Kidney epithelial cell (primary cell): ENCODE results near the gene LFNG. TPM values are rescaled to one million over a fixed set of nuclear protein-coding genes. Genes with fewer than 3 reads are reported as not detected.

ENCODE experiments used
- DNase-seq: peaks from one replicate; pipeline ENCODE4 v3.0.0-alpha.2; 2010; ENCODE audit warnings: low read depth
- H3K27me3 ChIP-seq: 2 replicates; pipeline ENCODE4 v1.6.0; 2011; ENCODE audit warnings: low read length; ENCODE audit not compliant: control insufficient read depth, insufficient read depth
- H3K36me3 ChIP-seq: 2 replicates; pipeline ENCODE4 v1.5.1; 2011; ENCODE audit warnings: low read length; ENCODE audit not compliant: control insufficient read depth, insufficient read depth
- H3K4me3 ChIP-seq: 2 replicates; pipeline ENCODE4 v1.5.1; 2011; ENCODE audit warnings: low read depth, mild to moderate bottlenecking, control low read depth, low read length
- total RNA-seq: library from RNA; depleted of rRNA; stranded (reverse); fragments of >200 nt; gene quantifications from 2 replicates; pipeline ENCODE4 v1.2.3, GENCODE V29; 2015
- TF ChIP-seq, protein P1 (sequence below): IDR thresholded peaks from 2 replicates; pipeline ENCODE4 v1.5.1; 2011; ENCODE audit warnings: mild to moderate bottlenecking, moderate library complexity, low read length, control low read depth, inconsistent platforms; ENCODE audit not compliant: insufficient read depth, poor library complexity, severe bottlenecking

Gene LFNG
- total RNA-seq, 1 donor from 2014 or later = 39.7 TPM

DNA sequence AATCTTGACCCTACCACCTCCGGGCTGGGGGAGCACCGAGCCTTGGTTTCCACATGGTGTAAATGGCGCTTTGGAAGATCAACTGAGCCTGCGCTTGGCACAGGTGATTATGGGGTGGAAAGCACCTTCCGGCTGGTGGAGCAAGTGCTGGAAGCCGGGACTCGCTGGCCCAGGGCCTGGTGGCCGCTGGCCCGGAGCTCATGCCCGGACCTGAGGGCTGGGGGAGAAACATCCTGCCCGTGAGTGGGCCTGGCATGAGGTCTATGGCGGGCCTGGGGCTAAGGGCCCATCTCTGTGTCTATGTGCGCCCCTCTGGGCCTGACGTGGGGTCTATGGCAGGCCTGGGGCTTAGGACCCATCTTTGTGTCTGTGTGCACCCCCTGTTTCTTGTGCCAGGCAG is 14.2 kb upstream of the LFNG start:
- Histone ChIP-seq H3K27me3 (no peaks in the 10 kb centered on the region), H3K4me3 (no peak overlapping the region), H3K36me3 (no peaks in the 10 kb centered on the region)
- TF ChIP-seq, protein P1, sequence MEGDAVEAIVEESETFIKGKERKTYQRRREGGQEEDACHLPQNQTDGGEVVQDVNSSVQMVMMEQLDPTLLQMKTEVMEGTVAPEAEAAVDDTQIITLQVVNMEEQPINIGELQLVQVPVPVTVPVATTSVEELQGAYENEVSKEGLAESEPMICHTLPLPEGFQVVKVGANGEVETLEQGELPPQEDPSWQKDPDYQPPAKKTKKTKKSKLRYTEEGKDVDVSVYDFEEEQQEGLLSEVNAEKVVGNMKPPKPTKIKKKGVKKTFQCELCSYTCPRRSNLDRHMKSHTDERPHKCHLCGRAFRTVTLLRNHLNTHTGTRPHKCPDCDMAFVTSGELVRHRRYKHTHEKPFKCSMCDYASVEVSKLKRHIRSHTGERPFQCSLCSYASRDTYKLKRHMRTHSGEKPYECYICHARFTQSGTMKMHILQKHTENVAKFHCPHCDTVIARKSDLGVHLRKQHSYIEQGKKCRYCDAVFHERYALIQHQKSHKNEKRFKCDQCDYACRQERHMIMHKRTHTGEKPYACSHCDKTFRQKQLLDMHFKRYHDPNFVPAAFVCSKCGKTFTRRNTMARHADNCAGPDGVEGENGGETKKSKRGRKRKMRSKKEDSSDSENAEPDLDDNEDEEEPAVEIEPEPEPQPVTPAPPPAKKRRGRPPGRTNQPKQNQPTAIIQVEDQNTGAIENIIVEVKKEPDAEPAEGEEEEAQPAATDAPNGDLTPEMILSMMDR = no peak
- DNase-seq = no peak

DNA sequence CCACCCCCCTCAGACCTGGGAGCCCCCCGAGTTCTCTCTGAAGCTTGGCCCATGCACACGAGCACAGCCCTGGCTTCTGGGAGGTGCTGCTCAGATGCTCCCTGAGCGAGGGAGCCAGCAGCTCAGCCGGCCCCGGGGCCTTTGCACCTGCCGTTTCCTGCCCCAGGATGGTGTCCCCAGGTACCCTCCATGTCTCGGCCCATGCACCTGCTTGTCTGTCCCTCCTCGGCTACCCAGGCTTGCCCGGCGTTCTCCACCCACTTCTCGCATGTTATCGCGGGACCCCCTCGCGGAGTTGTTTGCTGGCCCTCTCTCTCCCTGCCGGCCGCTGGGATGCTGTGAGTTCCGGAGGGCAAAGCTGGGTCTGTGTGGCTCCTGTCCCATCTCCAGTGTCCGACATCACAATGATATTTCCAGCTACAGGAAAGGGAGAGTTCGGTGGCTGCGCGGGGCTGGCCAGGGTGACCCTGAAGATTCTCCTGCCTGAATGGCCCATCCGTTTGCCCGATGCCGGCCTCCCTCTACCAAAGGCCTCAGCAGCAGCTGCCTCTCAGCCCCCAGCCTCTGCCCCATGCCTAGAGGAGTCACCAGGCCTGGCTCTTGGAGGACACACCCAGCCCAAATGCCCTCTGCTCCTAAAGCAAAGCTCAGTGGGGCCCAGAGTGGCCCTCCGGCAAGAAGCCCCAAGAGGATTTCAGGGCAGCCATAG is 12.2 kb upstream of the LFNG start:
- TF ChIP-seq, protein P1 = no peak
- no peak for DNase-seq
- H3K4me3 ChIP-seq = no peak overlapping the region
- H3K27me3 ChIP-seq = no peaks in the 10 kb centered on the region
- no peaks in the 10 kb centered on the region for H3K36me3 ChIP-seq

DNA sequence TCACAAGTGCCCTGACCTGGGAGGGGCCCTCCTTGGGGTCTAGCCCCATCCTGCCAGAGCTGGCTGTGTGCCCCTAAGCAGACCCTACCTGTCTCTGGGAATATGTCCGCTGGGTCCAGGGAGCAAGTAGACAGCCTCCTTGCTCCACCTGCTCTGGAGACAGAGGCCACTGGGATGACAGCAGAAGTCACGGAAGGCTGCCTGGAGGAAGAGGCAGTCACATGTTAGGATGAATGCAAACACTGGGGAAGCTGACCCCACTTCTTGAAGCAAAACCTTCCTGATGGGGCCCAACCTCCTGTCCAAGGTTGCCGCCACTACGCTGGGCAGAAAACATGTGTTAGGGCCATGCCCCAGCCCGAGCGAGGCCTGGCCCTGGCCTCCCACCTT is 11.7 kb upstream of the LFNG start:
- TF ChIP-seq, protein P1 = no peak
- no peaks in the 10 kb centered on the region for H3K27me3 ChIP-seq

DNA sequence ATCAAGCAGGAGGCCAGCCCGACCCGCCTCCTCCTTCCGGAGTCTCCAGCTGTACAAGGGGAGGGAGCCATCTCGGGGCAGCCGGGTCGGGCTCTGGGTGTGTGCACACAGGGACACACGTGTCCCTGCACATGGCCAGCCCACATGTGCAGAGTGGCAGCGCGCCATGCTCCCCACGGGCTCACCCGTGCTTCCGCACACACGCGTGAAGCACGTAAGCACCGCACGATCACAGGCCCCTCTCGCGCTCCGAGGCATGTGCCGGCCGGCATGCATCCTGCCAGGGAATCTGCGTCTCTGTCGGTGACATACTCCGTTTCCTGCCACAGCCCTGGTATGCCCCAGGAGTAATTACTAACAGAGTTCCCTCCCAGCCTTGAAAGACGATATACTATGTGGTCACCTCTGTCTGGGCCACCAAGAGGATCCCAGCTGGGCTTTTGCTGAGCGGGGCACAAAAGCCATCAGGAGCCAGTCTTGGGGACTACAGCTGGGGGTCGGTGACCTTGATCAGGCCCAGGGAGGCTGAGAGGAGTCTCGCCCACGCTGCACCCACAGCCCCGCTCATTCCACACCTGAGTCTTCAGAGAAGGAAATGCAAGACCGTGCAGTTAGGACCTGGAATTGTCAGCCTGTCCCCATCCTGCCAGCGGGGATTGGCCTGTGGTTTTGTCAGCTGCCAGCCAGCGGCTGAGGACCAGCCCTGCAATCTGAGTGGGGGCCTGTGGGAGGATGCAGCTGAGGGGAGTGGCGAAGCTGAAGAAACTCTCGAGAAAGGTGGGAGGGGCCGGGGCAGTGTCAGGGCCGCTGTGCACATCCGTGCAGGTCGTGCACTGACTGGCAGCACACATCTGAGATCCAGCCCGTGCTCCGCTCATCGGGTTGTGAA is 11.0 kb upstream of the LFNG start:
- Histone ChIP-seq H3K4me3 (no peak overlapping the region), H3K36me3 (no peaks in the 10 kb centered on the region), H3K27me3 (no peaks in the 10 kb centered on the region)
- TF ChIP-seq, protein P1 = no peak
- no peak for DNase-seq

More for the DNA sequence above, 11.7 kb upstream of the LFNG start:
- Histone ChIP-seq H3K36me3 (no peaks in the 10 kb centered on the region), H3K4me3 (no peak overlapping the region)
- DNase-seq = no peak

DNA sequence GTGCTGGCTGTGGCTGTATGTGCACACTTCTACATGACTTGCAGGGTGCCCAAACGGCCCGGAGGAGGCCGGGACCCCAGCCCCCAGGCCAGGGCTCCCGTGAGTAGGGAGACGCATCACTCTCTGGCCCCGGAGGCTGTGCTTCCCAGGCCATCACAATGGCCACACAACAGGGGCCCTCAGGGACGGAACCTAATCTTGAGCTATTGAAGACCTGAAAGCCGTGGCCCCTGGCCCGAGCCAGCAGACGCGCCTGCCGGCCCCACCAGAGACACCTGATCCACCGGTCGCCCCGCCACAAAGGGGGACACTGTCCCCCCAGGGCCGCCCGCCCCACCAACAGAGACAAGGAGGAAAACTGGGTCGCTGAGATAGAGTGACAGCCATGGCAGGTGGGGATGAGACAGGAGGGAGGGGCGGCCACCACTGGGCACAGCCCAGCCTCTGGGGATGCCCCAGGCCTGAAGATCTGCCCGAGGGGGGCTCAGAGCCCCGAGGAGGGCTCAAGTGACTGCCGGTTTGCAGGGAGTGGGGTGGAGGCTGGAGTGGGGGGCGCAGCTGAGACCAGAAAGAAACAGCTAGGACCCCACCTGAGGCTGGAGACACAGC is 10.2 kb upstream of the LFNG start:
- no peak overlapping the region for H3K4me3 ChIP-seq
- no peaks in the 10 kb centered on the region for H3K36me3 ChIP-seq
- TF ChIP-seq, protein P1 = no peak
- no peak for DNase-seq
- H3K27me3 ChIP-seq = no peaks in the 10 kb centered on the region
